OCI-LY3 (cell line): ENCODE results near the gene GART.
A peak's percentile ranks its signal among the peaks of the same experiment; 100 is the strongest.

Experiments used
- H2AFZ ChIP-seq: fragments of 200-600, 300-600 bp; shearing (Covaris generic); 2 replicates; pipeline ENCODE4 v1.6.0; 2014; ENCODE audit warnings: antibody characterized with exemption, low read depth, low read length
- H3K27ac ChIP-seq: fragments of 200-600, 300-600 bp; sonication (generic); 2 replicates; pipeline ENCODE4 v1.5.1; 2014; ENCODE audit warnings: mild to moderate bottlenecking, low read length, moderate library complexity, mixed read lengths
- H3K27me3 ChIP-seq: fragments of 200-600, 300-600 bp; sonication (generic); 2 replicates; pipeline ENCODE4 v1.6.1; 2014; ENCODE audit warnings: low read depth, low read length, mixed read lengths
- H3K36me3 ChIP-seq: fragments of 200-600, 300-600 bp; sonication (generic); replicated peaks from 2 replicates; pipeline ENCODE3; 2014; ENCODE audit warnings: low read depth, low read length, mixed read lengths
- H3K4me1 ChIP-seq: fragments of 300-600, 200-600 bp; sonication (generic); 2 replicates; pipeline ENCODE4 v1.6.1; 2014; ENCODE audit warnings: low read length, mixed read lengths
- H3K4me2 ChIP-seq: fragments of 200-600, 300-600 bp; sonication (generic); 2 replicates; pipeline ENCODE4 v1.6.1; 2014; ENCODE audit warnings: low read length, mixed read lengths
- H3K4me3 ChIP-seq: fragments of 300-600, 200-600 bp; sonication (generic); 2 replicates; pipeline ENCODE4 v1.5.1; 2014; ENCODE audit warnings: antibody characterized with exemption, mild to moderate bottlenecking, low read length, moderate library complexity
- H3K79me2 ChIP-seq: fragments of 300-600, 200-600 bp; shearing (Covaris generic); 2 replicates; pipeline ENCODE4 v1.6.1; 2014; ENCODE audit warnings: mild to moderate bottlenecking, low read length, mixed read lengths
- H3K9ac ChIP-seq: fragments of 300-600, 200-600 bp; shearing (Covaris generic); 2 replicates; pipeline ENCODE4 v1.6.0; 2014; ENCODE audit warnings: mild to moderate bottlenecking, low read length, moderate library complexity
- H3K9me3 ChIP-seq: fragments of 200-600, 300-600 bp; shearing (Covaris generic); 2 replicates; pipeline ENCODE4 v1.6.1; 2014; ENCODE audit warnings: low read length, mixed read lengths; ENCODE audit not compliant: insufficient read depth
- H4K20me1 ChIP-seq: fragments of 200-600, 300-600 bp; sonication (generic); 2 replicates; pipeline ENCODE4 v1.6.1; 2016; ENCODE audit warnings: low read length, mixed read lengths; ENCODE audit not compliant: insufficient read depth
- EZH2phosphoT487 ChIP-seq: fragments of 200-600 bp; shearing (Covaris generic); IDR thresholded peaks from 2 replicates; pipeline ENCODE4 v1.6.1; 2018; ENCODE audit warnings: antibody characterized with exemption, mixed run types, low read depth
- TF ChIP-seq, protein P1 (sequence below): fragments of 200-600, 300-600 bp; sonication (generic); IDR thresholded peaks from 2 replicates; pipeline ENCODE4 v1.5.1; 2014; ENCODE audit warnings: antibody characterized with exemption, low read length, low read depth

The GART gene

DNA sequence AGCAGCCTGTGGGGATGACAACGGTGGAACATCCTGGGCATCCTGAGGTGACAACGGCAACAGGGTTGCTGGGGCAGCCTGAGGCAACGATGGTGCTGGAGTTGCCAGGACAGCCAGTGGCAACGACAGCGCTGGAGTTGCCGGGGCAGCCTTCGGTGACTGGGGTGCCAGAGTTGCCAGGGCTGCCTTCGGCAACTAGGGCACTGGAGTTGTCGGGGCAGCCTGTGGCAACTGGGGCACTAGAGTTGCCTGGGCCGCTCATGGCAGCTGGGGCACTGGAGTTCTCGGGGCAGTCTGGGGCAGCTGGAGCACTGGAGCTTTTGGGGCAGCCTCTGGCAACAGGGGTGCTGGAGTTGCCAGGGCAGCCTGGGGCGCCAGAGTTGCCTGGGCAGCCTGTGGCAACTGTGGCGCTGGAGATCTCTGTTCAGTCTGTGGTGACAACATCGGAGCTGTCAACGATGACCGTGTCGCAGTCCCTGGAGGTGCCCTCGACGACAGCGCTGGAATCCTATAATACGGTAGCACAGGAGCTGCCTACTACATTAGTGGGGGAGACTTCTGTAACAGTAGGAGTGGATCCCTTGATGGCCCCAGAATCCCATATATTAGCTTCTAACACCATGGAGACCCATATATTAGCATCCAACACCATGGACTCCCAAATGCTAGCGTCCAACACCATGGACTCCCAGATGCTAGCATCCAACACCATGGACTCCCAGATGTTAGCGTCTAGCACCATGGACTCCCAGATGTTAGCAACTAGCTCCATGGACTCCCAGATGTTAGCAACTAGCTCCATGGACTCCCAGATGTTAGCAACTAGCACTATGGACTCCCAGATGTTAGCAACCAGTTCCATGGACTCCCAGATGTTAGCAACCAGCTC is 9.1 kb upstream of the GART start:
- Histone ChIP-seq H3K9me3 (no peaks in the 10 kb centered on the region), H2AFZ (no peak overlapping the region), H3K79me2 (peaks cover 100% of the 10 kb centered on the region), H3K4me1 (no peaks in the 10 kb centered on the region), H3K4me3 (no peak overlapping the region), H3K9ac (no peak overlapping the region), H4K20me1 (peaks cover 73% of the 10 kb centered on the region), H3K36me3 (peaks cover 77% of the 10 kb centered on the region), H3K4me2 (no peak overlapping the region), H3K27me3 (no peaks in the 10 kb centered on the region), H3K27ac (no peak overlapping the region)
- TF ChIP-seq EZH2phosphoT487, result no peak
- TF ChIP-seq, protein P1, sequence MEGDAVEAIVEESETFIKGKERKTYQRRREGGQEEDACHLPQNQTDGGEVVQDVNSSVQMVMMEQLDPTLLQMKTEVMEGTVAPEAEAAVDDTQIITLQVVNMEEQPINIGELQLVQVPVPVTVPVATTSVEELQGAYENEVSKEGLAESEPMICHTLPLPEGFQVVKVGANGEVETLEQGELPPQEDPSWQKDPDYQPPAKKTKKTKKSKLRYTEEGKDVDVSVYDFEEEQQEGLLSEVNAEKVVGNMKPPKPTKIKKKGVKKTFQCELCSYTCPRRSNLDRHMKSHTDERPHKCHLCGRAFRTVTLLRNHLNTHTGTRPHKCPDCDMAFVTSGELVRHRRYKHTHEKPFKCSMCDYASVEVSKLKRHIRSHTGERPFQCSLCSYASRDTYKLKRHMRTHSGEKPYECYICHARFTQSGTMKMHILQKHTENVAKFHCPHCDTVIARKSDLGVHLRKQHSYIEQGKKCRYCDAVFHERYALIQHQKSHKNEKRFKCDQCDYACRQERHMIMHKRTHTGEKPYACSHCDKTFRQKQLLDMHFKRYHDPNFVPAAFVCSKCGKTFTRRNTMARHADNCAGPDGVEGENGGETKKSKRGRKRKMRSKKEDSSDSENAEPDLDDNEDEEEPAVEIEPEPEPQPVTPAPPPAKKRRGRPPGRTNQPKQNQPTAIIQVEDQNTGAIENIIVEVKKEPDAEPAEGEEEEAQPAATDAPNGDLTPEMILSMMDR, result no peak

DNA sequence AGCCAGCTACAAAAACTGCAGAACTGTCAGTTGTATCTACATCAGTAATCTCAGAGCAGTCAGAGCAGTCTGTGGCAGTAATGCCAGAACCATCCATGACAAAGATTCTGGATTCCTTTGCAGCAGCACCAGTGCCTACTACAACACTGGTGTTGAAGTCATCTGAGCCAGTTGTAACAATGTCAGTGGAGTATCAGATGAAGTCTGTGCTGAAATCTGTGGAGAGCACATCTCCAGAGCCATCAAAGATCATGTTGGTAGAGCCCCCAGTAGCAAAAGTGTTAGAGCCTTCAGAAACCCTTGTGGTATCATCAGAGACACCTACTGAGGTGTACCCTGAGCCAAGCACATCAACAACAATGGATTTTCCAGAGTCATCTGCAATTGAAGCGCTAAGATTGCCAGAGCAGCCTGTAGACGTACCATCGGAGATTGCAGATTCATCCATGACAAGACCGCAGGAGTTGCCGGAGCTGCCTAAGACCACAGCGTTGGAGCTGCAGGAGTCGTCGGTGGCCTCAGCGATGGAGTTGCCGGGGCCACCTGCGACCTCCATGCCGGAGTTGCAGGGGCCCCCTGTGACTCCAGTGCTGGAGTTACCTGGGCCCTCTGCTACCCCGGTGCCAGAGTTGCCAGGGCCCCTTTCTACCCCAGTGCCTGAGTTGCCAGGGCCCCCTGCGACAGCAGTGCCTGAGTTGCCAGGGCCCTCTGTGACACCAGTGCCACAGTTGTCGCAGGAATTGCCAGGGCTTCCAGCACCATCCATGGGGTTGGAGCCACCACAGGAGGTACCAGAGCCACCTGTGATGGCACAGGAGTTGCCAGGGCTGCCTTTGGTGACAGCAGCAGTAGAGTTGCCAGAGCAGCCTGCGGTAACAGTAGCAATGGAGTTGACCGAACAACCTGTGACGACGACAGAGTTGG is 8.2 kb upstream of the GART start:
- TF ChIP-seq EZH2phosphoT487, result no peak
- TF ChIP-seq, protein P1, result no peak
- H3K36me3 ChIP-seq, result peaks cover 71% of the 10 kb centered on the region
- no peak overlapping the region for H2AFZ ChIP-seq
- H4K20me1 ChIP-seq, result peaks cover 73% of the 10 kb centered on the region
- peaks cover 7% of the 10 kb centered on the region for H3K4me1 ChIP-seq
- no peak overlapping the region for H3K4me2 ChIP-seq
- peaks cover 100% of the 10 kb centered on the region for H3K79me2 ChIP-seq
- H3K4me3 ChIP-seq, result no peak overlapping the region
- no peaks in the 10 kb centered on the region for H3K9me3 ChIP-seq
- H3K9ac ChIP-seq, result no peak overlapping the region
- no peak overlapping the region for H3K27ac ChIP-seq
- no peaks in the 10 kb centered on the region for H3K27me3 ChIP-seq

DNA sequence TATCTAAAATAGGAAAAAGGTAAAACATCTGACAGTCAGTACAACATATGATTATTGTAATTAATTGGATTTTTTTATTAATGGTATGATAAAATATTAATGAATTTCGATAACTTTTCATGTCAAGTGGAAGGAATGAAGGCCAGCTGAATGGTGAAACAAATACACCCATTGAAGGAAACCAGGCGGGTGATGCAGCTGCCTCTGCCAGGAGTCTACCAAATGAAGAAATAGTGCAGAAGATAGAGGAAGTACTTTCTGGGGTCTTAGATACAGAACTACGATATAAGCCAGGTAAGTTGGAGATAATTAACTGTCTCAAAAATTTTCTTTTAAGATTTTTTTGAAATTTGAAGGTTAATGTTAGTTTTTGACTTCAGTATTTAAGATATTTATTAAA is 4.2 kb upstream of the GART start:
- TF ChIP-seq, protein P1, result no peak
- no peak for TF ChIP-seq EZH2phosphoT487
- H3K27me3 ChIP-seq, result no peaks in the 10 kb centered on the region
- H2AFZ ChIP-seq, result no peak overlapping the region
- peaks cover 13% of the 10 kb centered on the region for H3K4me1 ChIP-seq
- no peak overlapping the region for H3K4me3 ChIP-seq
- peaks cover 97% of the 10 kb centered on the region for H3K79me2 ChIP-seq
- no peaks in the 10 kb centered on the region for H3K9me3 ChIP-seq
- H3K9ac ChIP-seq, result no peak overlapping the region
- 0 out of 2 replicates have a peak overlapping the region, but pooled peaks have one; percentile 33 for H3K4me2 ChIP-seq
- peaks cover 52% of the 10 kb centered on the region for H4K20me1 ChIP-seq
- no peak overlapping the region for H3K27ac ChIP-seq
- peaks cover 36% of the 10 kb centered on the region for H3K36me3 ChIP-seq
